Erythroblast (primary cell): ENCODE measurements around the gene TPRG1L.

ENCODE experiments used
- DNase-seq, 2 experiments: peaks; one replicate each; lab custom pipeline; 2025; lab: John Stamatoyannopoulos, UW
- GATA1 ChIP-seq: IDR thresholded peaks from 2 replicates; pipeline ENCODE4 v1.6.1; 2011; ENCODE audit warnings: low read depth, mild to moderate bottlenecking, control low read depth, low read length, moderate library complexity
- POLR2A ChIP-seq: IDR thresholded peaks from 2 replicates; pipeline ENCODE4 v1.6.1; 2011; ENCODE audit warnings: mild to moderate bottlenecking, low read length

TPRG1L gene

DNA sequence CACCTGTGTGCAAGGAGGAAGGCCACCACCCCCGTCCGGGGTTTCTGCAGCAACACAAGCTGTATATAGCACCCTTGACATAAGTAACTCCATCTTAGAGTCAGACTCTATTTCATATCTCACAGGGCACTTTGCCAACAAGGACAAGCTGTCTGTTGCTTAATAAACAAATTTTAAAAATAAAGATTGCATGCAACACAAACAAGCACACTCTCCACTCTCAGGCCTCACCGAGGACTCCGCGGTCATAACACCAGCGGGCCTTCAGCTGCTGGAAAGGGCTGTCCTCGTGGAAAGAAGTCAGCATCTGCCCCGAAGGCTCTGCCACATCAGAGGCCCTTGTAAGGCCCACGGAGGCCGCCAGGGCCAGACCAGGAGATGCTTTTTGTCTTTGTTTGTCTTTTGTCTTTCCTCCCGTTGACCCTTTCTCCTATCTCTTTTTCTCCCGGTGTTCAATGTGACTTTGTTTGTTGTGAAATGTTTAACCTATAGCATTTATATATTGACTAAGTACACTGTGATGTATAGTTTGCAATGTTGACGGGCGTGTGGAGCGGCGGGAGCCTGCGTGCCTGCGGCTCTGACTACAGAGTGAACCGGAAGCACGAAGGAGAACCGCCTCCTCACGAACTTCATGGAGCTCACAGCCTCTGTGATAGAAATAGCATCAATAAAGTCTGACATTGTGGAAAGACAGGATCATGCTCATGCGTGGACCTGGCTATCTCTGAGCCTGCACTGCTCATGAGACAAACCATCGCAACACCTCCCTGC is 37.6 kb upstream of the TPRG1L start:
- DNase-seq: no peak
- TF ChIP-seq GATA1 (no peak), POLR2A (no peak)

DNA sequence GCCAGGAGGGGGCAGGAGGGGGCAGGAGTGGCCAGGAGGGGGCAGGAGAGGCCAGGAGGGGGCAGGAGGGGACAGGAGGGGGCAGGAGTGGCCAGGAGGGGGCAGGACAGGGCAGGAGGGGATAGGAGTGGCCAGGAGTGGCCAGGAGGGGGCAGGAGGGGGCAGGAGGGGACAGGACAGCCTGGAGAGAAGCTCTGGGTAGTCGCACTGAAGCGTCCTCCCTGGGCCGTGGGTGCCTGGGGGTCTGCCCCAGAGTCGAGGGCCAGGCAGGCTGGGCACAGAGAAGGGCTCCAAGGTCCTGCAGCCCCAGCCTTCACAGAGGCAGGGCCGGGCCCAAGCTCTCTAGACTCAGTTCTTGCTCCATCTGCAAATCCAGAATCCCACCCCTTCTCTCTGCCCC is 36.4 kb upstream of the TPRG1L start:
- TF ChIP-seq GATA1: no peak
- no peak for TF ChIP-seq POLR2A
- peak; percentile 11 to 12 for DNase-seq

- TF ChIP-seq GATA1 (no peak), POLR2A (no peak)
- DNase-seq: no peak
Measured at GRCh38 chr1:3590139-3590763, 34.6 kb upstream of the TPRG1L start.

DNA sequence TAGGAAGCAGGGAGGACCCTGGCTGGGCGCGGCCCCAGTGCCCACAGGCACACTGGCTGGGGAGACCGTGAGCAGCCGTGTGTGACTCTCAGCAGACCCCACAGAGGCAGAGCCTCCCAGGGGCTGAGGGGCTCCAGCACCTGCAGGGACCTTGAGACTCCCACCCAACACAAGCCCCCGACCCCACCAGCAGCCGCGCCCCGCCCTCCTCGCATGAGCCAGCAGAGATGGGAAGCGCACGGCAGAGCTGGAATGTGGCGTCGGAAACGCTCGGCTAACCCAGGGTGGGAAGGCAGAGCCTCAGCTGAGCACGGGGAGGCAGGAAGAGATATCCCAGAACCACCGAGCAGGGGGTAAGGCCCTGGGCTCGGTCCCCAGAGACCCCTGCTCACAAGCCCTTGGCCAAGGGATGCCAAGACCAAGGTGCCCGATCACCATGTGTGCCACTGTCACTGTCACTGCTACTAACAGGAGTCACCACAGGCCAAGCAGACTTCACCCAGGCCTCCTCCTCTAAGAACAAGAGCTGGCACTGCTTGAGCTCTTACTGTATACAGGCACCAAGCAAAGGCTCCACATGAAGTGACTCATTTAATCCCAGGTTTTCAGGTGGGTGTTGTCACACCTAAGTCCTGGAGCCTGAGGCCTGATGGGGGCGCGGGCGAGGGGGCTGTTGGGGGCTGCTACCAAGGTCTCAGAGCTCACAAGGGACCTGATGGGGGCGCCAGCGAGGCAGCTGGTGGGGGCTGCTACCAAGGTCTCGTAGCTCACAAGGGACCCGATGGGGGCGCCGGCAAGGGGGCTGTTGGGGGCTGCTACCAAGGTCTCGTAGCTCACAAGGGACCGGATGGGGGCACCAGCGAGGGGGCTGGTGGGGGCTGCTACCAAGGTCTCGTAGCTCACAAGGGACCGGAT is 33.6 kb upstream of the TPRG1L start:
- TF ChIP-seq POLR2A (no peak), GATA1 (no peak)
- no peak for DNase-seq

GRCh38 chr1:3593334-3593733 is 31.5 kb upstream of the TPRG1L start:
- TF ChIP-seq POLR2A (no peak), GATA1 (no peak)
- no peak for DNase-seq

GRCh38 chr1:3593745-3594144 is 31.1 kb upstream of the TPRG1L start:
- DNase-seq: no peak
- TF ChIP-seq POLR2A (no peak), GATA1 (no peak)

- DNase-seq: no peak
- TF ChIP-seq GATA1 (no peak), POLR2A (no peak)
Measured at GRCh38 chr1:3594706-3595377, 30.0 kb upstream of the TPRG1L start.

GRCh38 chr1:3595949-3596348 is 28.9 kb upstream of the TPRG1L start:
- TF ChIP-seq POLR2A (no peak), GATA1 (no peak)
- DNase-seq: no peak

- TF ChIP-seq GATA1 (no peak), POLR2A (no peak)
- DNase-seq: no peak
Measured at GRCh38 chr1:3596663-3597598, 27.9 kb upstream of the TPRG1L start.

- no peak for TF ChIP-seq POLR2A
- no peak for TF ChIP-seq GATA1
- no peak for DNase-seq
Measured at GRCh38 chr1:3597599-3597964, 27.2 kb upstream of the TPRG1L start.

DNA sequence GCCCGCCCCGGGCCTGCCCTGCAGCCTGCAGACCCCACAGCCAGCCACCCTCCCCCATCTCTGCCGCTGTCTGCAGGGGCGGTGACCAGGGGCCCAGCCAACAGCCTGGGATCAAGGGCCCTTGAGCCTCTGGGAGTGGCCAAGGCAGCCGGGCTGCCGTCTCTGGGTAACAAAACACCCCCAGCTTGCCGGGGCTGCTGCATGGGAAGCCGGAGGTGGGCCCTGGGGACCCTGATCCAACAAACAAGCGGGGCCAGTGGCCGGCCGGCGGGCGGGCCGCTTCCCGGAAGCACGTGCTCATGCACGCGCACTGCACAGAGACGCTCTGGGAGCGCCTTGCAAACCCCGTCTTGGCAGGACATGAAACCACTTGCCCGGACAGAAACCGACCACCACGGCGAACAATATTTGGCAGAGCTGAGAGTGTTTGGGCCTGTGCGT is 26.7 kb upstream of the TPRG1L start:
- TF ChIP-seq GATA1 (no peak), POLR2A (no peak)
- no peak for DNase-seq

DNA sequence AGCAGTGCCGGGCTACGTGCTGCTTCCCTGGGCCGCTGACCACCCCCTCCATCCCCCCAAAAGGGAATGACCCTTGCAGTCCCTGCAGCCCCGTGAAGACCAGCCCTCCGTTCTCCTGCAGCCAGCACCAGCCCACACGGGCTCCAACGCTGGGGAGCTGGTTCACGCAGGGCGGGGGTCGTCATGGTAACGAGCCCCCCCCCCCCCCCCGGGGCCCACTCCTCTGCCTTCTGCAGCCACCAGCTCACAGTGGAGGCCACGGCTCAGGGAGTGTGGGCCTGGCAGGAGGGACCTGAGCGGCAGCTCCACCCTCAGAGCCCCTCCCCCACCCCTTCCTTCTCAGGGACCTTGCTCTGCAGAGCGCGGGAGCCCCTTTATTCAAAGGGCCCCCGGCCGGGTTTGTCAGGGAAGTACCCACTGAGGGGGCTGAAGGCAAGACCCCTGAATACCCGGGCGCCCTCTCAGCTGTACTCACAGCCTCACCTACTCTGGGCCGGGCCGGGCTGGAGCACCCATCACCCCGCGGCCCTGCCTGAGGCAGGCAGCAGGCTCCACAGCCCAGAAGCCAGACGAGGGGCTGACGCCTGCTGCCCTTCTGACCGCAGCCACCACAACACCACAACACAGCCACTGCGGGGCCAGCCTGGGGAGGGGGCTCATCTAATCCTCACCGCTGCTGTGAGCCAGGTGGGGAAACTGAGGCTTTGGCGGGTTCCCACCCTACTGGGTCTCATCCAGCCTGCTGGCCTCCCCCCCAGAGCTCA is 26.1 kb upstream of the TPRG1L start:
- DNase-seq: no peak

More for the DNA sequence above, 26.1 kb upstream of the TPRG1L start:
- TF ChIP-seq POLR2A (no peak), GATA1 (no peak)
